NCI-H460 (cell line): ENCODE results near the gene ASCC3. TPM values are rescaled to one million over a fixed set of nuclear protein-coding genes. Genes with fewer than 3 reads are reported as not detected.
"Not testable (repeated sequence)": the region's sequence is repeated elsewhere in the genome, so short reads cannot be mapped to it uniquely, and the experiment has no call there.

ENCODE experiments used
- DNase-seq: peaks from one replicate; pipeline ENCODE4 v3.0.0-alpha.2; 2016; ENCODE audit warnings: low read depth; ENCODE audit errors: extremely low read depth
- total RNA-seq: library from RNA; depleted of rRNA; stranded (reverse); fragments of >200 nt; shearing (Covaris generic); gene quantifications from 2 replicates; pipeline ENCODE4 v1.2.3, GENCODE V29; 2014

The ASCC3 gene
- total RNA-seq, 1 experiment from 2014 or later: 60.2 TPM

GRCh38 chr6:100808638-100809275 lies 72.4 kb downstream of the ASCC3 start:
- DNase-seq: no peak

GRCh38 chr6:100806296-100806695 lies 74.8 kb downstream of the ASCC3 start:
- DNase-seq: no peak

GRCh38 chr6:100803264-100804045 lies 77.7 kb downstream of the ASCC3 start:
- DNase-seq: no peak

- DNase-seq: no peak
Measured at GRCh38 chr6:100801036-100801435, 80.1 kb downstream of the ASCC3 start.

- DNase-seq: no peak
Measured at GRCh38 chr6:100796049-100796823, 84.9 kb downstream of the ASCC3 start.

- no peak for DNase-seq
Measured at GRCh38 chr6:100790084-100790483, 91.0 kb downstream of the ASCC3 start.

GRCh38 chr6:100785982-100786381 lies 95.1 kb downstream of the ASCC3 start:
- no peak for DNase-seq

GRCh38 chr6:100780648-100781047 lies 100.5 kb downstream of the ASCC3 start:
- no peak for DNase-seq

GRCh38 chr6:100775667-100776066 lies 105.5 kb downstream of the ASCC3 start:
- DNase-seq: no peak

- DNase-seq: no peak
Measured at GRCh38 chr6:100774681-100775080, 106.4 kb downstream of the ASCC3 start.

- no peak for DNase-seq
Measured at GRCh38 chr6:100768816-100769351, 112.2 kb downstream of the ASCC3 start.

GRCh38 chr6:100763617-100764241 lies 117.4 kb downstream of the ASCC3 start:
- no peak for DNase-seq

GRCh38 chr6:100761841-100762240 lies 119.3 kb downstream of the ASCC3 start:
- no peak for DNase-seq

- DNase-seq: not testable (repeated sequence)
Measured at GRCh38 chr6:100758386-100758785, 122.7 kb downstream of the ASCC3 start.

GRCh38 chr6:100753421-100753820 lies 127.7 kb downstream of the ASCC3 start:
- no peak for DNase-seq

GRCh38 chr6:100751590-100751989 lies 129.5 kb downstream of the ASCC3 start:
- DNase-seq: no peak

- no peak for DNase-seq
Measured at GRCh38 chr6:100745419-100746041, 135.6 kb downstream of the ASCC3 start.

- DNase-seq: no peak
Measured at GRCh38 chr6:100740439-100740838, 140.7 kb downstream of the ASCC3 start.

GRCh38 chr6:100737720-100738119 lies 143.4 kb downstream of the ASCC3 start:
- DNase-seq: not testable (repeated sequence)

- no peak for DNase-seq
Measured at GRCh38 chr6:100731411-100731810, 149.7 kb downstream of the ASCC3 start.
